ENCODE measurements around the gene KRTAP20-2.

Gene KRTAP20-2

GRCh38 chr21:30672985-30673650 is 38.1 kb downstream of the KRTAP20-2 start:
- Histone ChIP-seq H3K27ac (no peak overlapping the region), H3K4me3 (no peak overlapping the region)
- DNase-seq (ENCODE audit: low spot score) = no peak
- no peak for TF ChIP-seq CTCF (IDR thresholded peaks at IDR 0.05)

- Histone ChIP-seq H3K4me3 (no peak overlapping the region), H3K27ac (no peak overlapping the region)
- TF ChIP-seq CTCF (IDR thresholded peaks at IDR 0.05) = no peak
- DNase-seq (ENCODE audit: low spot score) = no peak
Measured at GRCh38 chr21:30674312-30674711, 39.3 kb downstream of the KRTAP20-2 start.

- no peak overlapping the region for H3K27ac ChIP-seq
- no peak for DNase-seq (ENCODE audit: low spot score)
- no peak for TF ChIP-seq CTCF (IDR thresholded peaks at IDR 0.05)
- H3K4me3 ChIP-seq = no peak overlapping the region
Measured at GRCh38 chr21:30676737-30677136, 41.7 kb downstream of the KRTAP20-2 start.

- Histone ChIP-seq H3K27ac (no peak overlapping the region), H3K4me3 (no peak overlapping the region)
- DNase-seq (ENCODE audit: low spot score) = no peak
- TF ChIP-seq CTCF (IDR thresholded peaks at IDR 0.05) = no peak
Measured at GRCh38 chr21:30680586-30680985, 45.6 kb downstream of the KRTAP20-2 start.

- Histone ChIP-seq H3K27ac (no peak overlapping the region), H3K4me3 (no peak overlapping the region)
- TF ChIP-seq CTCF (IDR thresholded peaks at IDR 0.05) = no peak
- DNase-seq (ENCODE audit: low spot score) = no peak
Measured at GRCh38 chr21:30684506-30684905, 49.5 kb downstream of the KRTAP20-2 start.
